ENCODE results near the gene BCL11B.

Gene BCL11B

GRCh38 chr14:99125616-99126431 lies 146.2 kb downstream of the BCL11B start:
- no peaks in the 10 kb centered on the region for H3K79me2 ChIP-seq (ENCODE audit: insufficient read depth, low read length)
- H3K4me1 ChIP-seq (ENCODE audit: insufficient read depth, low read length, severe bottlenecking) = no peaks in the 10 kb centered on the region
- no peaks in the 10 kb centered on the region for H3K9me2 ChIP-seq (ENCODE audit: low read depth, low read length)
- no peaks in the 10 kb centered on the region for H3K9me3 ChIP-seq (ENCODE audit: low read length)
- H3K36me3 ChIP-seq (ENCODE audit: insufficient read depth, low read length) = no peaks in the 10 kb centered on the region
- no peak overlapping the region for H3K4me3 ChIP-seq (ENCODE audit: low read depth, low read length, poor library complexity, severe bottlenecking)
- H3K4me2 ChIP-seq (ENCODE audit: low read length) = no peak overlapping the region
- H3K27me3 ChIP-seq (ENCODE audit: insufficient read depth, low read length) = no peaks in the 10 kb centered on the region
- H3F3A ChIP-seq (ENCODE audit: insufficient read depth, low read length) = no peaks in the 10 kb centered on the region
- no peak overlapping the region for H3K9ac ChIP-seq (ENCODE audit: low read length)
- no peaks in the 10 kb centered on the region for H4K20me1 ChIP-seq (ENCODE audit: insufficient read depth, low read length)
- no peak overlapping the region for H3K27ac ChIP-seq (ENCODE audit: low read depth, low read length, poor library complexity, severe bottlenecking)
- TF ChIP-seq EZH2 (IDR thresholded peaks at IDR 0.05; ENCODE audit: borderline replicate concordance, low read length) (no peak), CTCF (IDR thresholded peaks at IDR 0.05; ENCODE audit: low read length) (no peak)
- no peak overlapping the region for H2AFZ ChIP-seq (ENCODE audit: low read length)

GRCh38 chr14:99125113-99125512 lies 146.9 kb downstream of the BCL11B start:
- Histone ChIP-seq H3K27ac (ENCODE audit: low read depth, low read length, poor library complexity, severe bottlenecking) (no peak overlapping the region), H3K79me2 (ENCODE audit: insufficient read depth, low read length) (no peaks in the 10 kb centered on the region), H3K4me3 (ENCODE audit: low read depth, low read length, poor library complexity, severe bottlenecking) (no peak overlapping the region), H3K9me3 (ENCODE audit: low read length) (no peaks in the 10 kb centered on the region), H3K36me3 (ENCODE audit: insufficient read depth, low read length) (no peaks in the 10 kb centered on the region), H3K4me2 (ENCODE audit: low read length) (no peak overlapping the region), H3K9ac (ENCODE audit: low read length) (no peak overlapping the region), H3K9me2 (ENCODE audit: low read depth, low read length) (no peaks in the 10 kb centered on the region), H3F3A (ENCODE audit: insufficient read depth, low read length) (no peaks in the 10 kb centered on the region), H2AFZ (ENCODE audit: low read length) (no peak overlapping the region), H4K20me1 (ENCODE audit: insufficient read depth, low read length) (no peaks in the 10 kb centered on the region), H3K4me1 (ENCODE audit: insufficient read depth, low read length, severe bottlenecking) (no peaks in the 10 kb centered on the region), H3K27me3 (ENCODE audit: insufficient read depth, low read length) (no peaks in the 10 kb centered on the region)
- TF ChIP-seq CTCF (IDR thresholded peaks at IDR 0.05; ENCODE audit: low read length) (no peak), EZH2 (IDR thresholded peaks at IDR 0.05; ENCODE audit: borderline replicate concordance, low read length) (no peak)

- TF ChIP-seq CTCF (IDR thresholded peaks at IDR 0.05; ENCODE audit: low read length) (no peak), EZH2 (IDR thresholded peaks at IDR 0.05; ENCODE audit: borderline replicate concordance, low read length) (no peak)
- no peaks in the 10 kb centered on the region for H3K9me2 ChIP-seq (ENCODE audit: low read depth, low read length)
- no peaks in the 10 kb centered on the region for H3K36me3 ChIP-seq (ENCODE audit: insufficient read depth, low read length)
- no peak overlapping the region for H3K27ac ChIP-seq (ENCODE audit: low read depth, low read length, poor library complexity, severe bottlenecking)
- H4K20me1 ChIP-seq (ENCODE audit: insufficient read depth, low read length) = no peaks in the 10 kb centered on the region
- H3K79me2 ChIP-seq (ENCODE audit: insufficient read depth, low read length) = no peaks in the 10 kb centered on the region
- H3K4me1 ChIP-seq (ENCODE audit: insufficient read depth, low read length, severe bottlenecking) = no peaks in the 10 kb centered on the region
- H3K9me3 ChIP-seq (ENCODE audit: low read length) = no peaks in the 10 kb centered on the region
- no peak overlapping the region for H2AFZ ChIP-seq (ENCODE audit: low read length)
- H3K4me2 ChIP-seq (ENCODE audit: low read length) = no peak overlapping the region
- no peak overlapping the region for H3K4me3 ChIP-seq (ENCODE audit: low read depth, low read length, poor library complexity, severe bottlenecking)
- no peaks in the 10 kb centered on the region for H3F3A ChIP-seq (ENCODE audit: insufficient read depth, low read length)
- H3K27me3 ChIP-seq (ENCODE audit: insufficient read depth, low read length) = no peaks in the 10 kb centered on the region
- no peak overlapping the region for H3K9ac ChIP-seq (ENCODE audit: low read length)
Observed at GRCh38 chr14:99124482-99125105, 147.4 kb downstream of the BCL11B start.
